ENCODE results near the gene SSBP3.

SSBP3 gene

DNA sequence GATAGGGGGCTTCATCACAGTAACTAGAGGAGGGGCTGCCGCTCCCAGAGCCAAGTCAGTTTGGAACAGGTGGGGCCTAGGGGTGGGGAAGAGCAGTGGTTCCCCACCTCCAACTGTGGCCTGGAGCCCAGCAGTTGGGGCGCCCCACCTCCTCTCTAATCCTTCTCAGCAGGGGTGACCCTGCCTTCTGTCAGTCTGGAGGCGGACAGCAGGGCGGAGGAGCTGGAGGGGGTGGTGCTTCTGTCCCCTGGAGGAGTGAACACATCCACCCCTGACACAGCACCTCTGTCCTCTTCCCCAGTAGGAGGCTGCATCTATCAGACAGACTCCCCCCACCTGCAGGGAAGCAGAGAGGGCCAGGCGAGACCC lies 132.4 kb downstream of the SSBP3 start:
- Histone ChIP-seq H3K4me3 (ENCODE audit: low read length) (peak overlapping the region; percentile 11), H3K27ac (ENCODE audit: low read depth, low read length) (peak overlapping the region; percentile 92), H3K27me3 (ENCODE audit: control insufficient read depth, insufficient read depth, low read length) (no peaks in the 10 kb centered on the region), H3K36me3 (ENCODE audit: control insufficient read depth, insufficient read depth, low read length) (no peaks in the 10 kb centered on the region), H3K4me1 (ENCODE audit: control insufficient read depth, insufficient read depth, low read length) (peaks cover 58% of the 10 kb centered on the region), H3K9ac (ENCODE audit: low read length) (no peak overlapping the region)

GRCh38 chr1:54273092-54273794 lies 133.0 kb downstream of the SSBP3 start:
- H3K9ac ChIP-seq (ENCODE audit: low read length), result no peak overlapping the region
- no peaks in the 10 kb centered on the region for H3K27me3 ChIP-seq (ENCODE audit: control insufficient read depth, insufficient read depth, low read length)
- H3K27ac ChIP-seq (ENCODE audit: low read depth, low read length), result peak overlapping the region; percentile 92
- H3K36me3 ChIP-seq (ENCODE audit: control insufficient read depth, insufficient read depth, low read length), result no peaks in the 10 kb centered on the region
- H3K4me3 ChIP-seq (ENCODE audit: low read length), result peak overlapping the region; percentile 19
- H3K4me1 ChIP-seq (ENCODE audit: control insufficient read depth, insufficient read depth, low read length), result peaks cover 56% of the 10 kb centered on the region

GRCh38 chr1:54272772-54273091 lies 133.5 kb downstream of the SSBP3 start:
- Histone ChIP-seq H3K9ac (ENCODE audit: low read length) (no peak overlapping the region), H3K27me3 (ENCODE audit: control insufficient read depth, insufficient read depth, low read length) (no peaks in the 10 kb centered on the region), H3K4me1 (ENCODE audit: control insufficient read depth, insufficient read depth, low read length) (peaks cover 52% of the 10 kb centered on the region), H3K36me3 (ENCODE audit: control insufficient read depth, insufficient read depth, low read length) (no peaks in the 10 kb centered on the region), H3K4me3 (ENCODE audit: low read length) (no peak overlapping the region), H3K27ac (ENCODE audit: low read depth, low read length) (peak overlapping the region; percentile 92)

DNA sequence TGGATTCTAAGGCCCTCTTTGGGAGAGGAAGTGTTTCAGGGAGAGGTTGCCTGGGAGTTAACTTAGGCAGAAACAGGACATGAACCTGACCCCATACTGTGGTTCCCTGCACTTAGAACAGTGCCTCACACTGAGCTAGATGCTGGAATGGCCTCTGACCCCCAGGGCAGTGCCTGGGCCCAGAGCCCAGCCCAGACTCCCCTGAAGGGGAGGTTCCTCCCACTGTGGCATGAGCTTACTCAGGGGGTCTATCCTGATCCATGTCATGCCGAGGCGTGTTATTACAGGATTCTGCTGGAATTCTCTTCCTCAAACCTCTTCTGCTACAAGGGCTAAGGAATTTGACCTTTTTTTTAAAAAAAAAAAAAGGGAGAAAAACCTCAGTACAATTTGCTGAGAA lies 134.1 kb downstream of the SSBP3 start:
- no peaks in the 10 kb centered on the region for H3K36me3 ChIP-seq (ENCODE audit: control insufficient read depth, insufficient read depth, low read length)
- no peak overlapping the region for H3K9ac ChIP-seq (ENCODE audit: low read length)
- peak overlapping the region; percentile 92 for H3K27ac ChIP-seq (ENCODE audit: low read depth, low read length)
- H3K4me3 ChIP-seq (ENCODE audit: low read length), result no peak overlapping the region
- H3K27me3 ChIP-seq (ENCODE audit: control insufficient read depth, insufficient read depth, low read length), result no peaks in the 10 kb centered on the region
- peaks cover 48% of the 10 kb centered on the region for H3K4me1 ChIP-seq (ENCODE audit: control insufficient read depth, insufficient read depth, low read length)

GRCh38 chr1:54271341-54271740 lies 134.9 kb downstream of the SSBP3 start:
- peaks cover 46% of the 10 kb centered on the region for H3K4me1 ChIP-seq (ENCODE audit: control insufficient read depth, insufficient read depth, low read length)
- H3K36me3 ChIP-seq (ENCODE audit: control insufficient read depth, insufficient read depth, low read length), result no peaks in the 10 kb centered on the region
- no peak overlapping the region for H3K4me3 ChIP-seq (ENCODE audit: low read length)
- peak overlapping the region; percentile 92 for H3K27ac ChIP-seq (ENCODE audit: low read depth, low read length)
- H3K9ac ChIP-seq (ENCODE audit: low read length), result no peak overlapping the region
- H3K27me3 ChIP-seq (ENCODE audit: control insufficient read depth, insufficient read depth, low read length), result no peaks in the 10 kb centered on the region

DNA sequence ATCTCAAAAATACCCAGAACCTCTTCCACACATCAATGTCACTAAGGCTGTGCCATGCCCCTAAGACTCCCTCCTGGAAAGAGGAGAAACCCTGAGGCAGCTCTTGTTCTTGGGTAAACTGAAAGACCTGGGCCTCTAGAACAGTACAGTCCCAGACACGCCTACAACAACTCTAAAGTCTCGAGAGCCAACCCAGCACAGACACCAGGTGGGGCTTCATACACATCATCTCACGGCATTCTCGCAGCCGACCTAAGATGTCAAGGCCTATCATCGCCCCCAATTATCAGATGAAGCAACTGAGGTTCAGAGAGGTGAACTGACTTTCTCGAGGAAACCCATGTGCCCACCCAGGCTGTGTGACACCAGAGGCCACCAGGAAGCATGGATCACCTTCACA lies 135.7 kb downstream of the SSBP3 start:
- Histone ChIP-seq H3K27ac (ENCODE audit: low read depth, low read length) (no peak overlapping the region), H3K4me1 (ENCODE audit: control insufficient read depth, insufficient read depth, low read length) (peaks cover 41% of the 10 kb centered on the region), H3K9ac (ENCODE audit: low read length) (no peak overlapping the region), H3K36me3 (ENCODE audit: control insufficient read depth, insufficient read depth, low read length) (no peaks in the 10 kb centered on the region), H3K4me3 (ENCODE audit: low read length) (no peak overlapping the region), H3K27me3 (ENCODE audit: control insufficient read depth, insufficient read depth, low read length) (no peaks in the 10 kb centered on the region)

- Histone ChIP-seq H3K9ac (ENCODE audit: low read length) (no peak overlapping the region), H3K4me3 (ENCODE audit: low read length) (no peak overlapping the region), H3K27ac (ENCODE audit: low read depth, low read length) (no peak overlapping the region), H3K36me3 (ENCODE audit: control insufficient read depth, insufficient read depth, low read length) (no peaks in the 10 kb centered on the region), H3K27me3 (ENCODE audit: control insufficient read depth, insufficient read depth, low read length) (no peaks in the 10 kb centered on the region), H3K4me1 (ENCODE audit: control insufficient read depth, insufficient read depth, low read length) (peaks cover 24% of the 10 kb centered on the region)
Observed at GRCh38 chr1:54268762-54269297, 137.4 kb downstream of the SSBP3 start.

DNA sequence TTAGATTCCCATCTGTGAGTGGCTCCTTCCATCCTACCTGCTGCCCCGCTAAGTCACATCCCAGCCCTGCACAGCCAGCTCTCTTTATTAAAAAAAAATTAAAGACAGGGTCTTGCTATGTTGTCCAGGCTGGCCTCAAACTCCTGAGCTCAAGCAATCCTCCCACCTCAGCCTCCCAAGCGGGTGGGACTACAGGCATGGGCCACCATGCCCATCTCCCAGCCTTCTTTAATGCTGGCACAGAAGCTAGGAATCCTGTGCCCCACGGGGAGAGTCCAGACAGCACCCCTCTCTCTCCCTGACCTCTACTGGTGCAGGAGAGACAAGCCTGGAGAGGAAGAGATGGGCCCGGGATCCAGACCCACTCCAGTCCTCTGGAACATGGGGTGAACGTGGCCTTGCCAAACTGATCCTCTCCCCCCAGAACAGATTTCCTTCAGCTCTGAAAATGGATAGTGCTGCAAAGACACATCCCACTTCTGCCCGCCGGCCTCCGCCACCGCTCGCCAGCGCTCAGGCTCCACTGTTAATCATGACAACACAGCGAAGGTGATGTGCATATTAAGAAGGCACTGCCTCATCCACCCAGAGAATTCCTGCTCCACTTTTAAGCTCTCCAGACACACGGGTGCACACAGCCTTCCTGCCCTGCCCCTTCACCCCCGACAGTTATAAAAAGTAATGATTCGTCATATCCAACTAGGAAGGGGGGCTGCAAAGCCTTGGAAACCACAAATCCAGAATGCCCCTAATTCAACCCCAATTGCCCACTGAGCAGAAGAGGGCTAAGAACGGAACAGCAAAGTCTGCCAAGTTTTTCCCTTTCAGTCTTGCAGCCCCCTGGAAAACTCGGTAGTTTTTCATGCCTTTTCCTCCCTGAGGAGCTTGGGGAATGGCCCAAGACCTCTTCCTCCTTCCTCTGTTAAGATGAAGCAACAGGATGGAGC lies 138.1 kb downstream of the SSBP3 start:
- Histone ChIP-seq H3K27ac (ENCODE audit: low read depth, low read length) (no peak overlapping the region), H3K4me1 (ENCODE audit: control insufficient read depth, insufficient read depth, low read length) (peaks cover 17% of the 10 kb centered on the region)

DNA sequence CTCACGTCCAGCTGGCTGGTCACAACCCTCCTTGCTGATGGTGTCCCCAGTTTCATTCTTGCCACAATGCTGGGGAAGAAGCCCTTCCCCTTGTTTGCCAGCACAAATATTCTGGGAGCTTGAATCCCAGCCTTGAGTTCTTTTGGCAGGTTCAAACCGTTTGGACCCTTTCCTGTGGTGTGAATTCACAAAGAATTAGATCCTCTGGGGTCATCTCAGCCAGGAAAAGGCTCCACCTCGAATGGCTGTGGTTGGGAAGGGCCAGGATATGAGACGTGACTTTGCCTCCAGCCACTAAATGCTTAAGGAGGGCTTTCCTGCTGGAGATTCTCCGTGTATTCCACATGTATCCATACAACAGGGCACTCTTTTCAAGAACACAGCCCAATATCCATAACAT lies 139.3 kb downstream of the SSBP3 start:
- Histone ChIP-seq H3K27ac (ENCODE audit: low read depth, low read length) (no peak overlapping the region), H3K9ac (ENCODE audit: low read length) (no peak overlapping the region), H3K4me1 (ENCODE audit: control insufficient read depth, insufficient read depth, low read length) (peaks cover 10% of the 10 kb centered on the region)

More for the DNA sequence above, 138.1 kb downstream of the SSBP3 start:
- Histone ChIP-seq H3K9ac (ENCODE audit: low read length) (no peak overlapping the region), H3K27me3 (ENCODE audit: control insufficient read depth, insufficient read depth, low read length) (no peaks in the 10 kb centered on the region), H3K36me3 (ENCODE audit: control insufficient read depth, insufficient read depth, low read length) (no peaks in the 10 kb centered on the region), H3K4me3 (ENCODE audit: low read length) (no peak overlapping the region)

GRCh38 chr1:54266195-54266594 lies 140.0 kb downstream of the SSBP3 start:
- no peaks in the 10 kb centered on the region for H3K27me3 ChIP-seq (ENCODE audit: control insufficient read depth, insufficient read depth, low read length)
- no peaks in the 10 kb centered on the region for H3K36me3 ChIP-seq (ENCODE audit: control insufficient read depth, insufficient read depth, low read length)
- no peak overlapping the region for H3K4me3 ChIP-seq (ENCODE audit: low read length)
- no peak overlapping the region for H3K9ac ChIP-seq (ENCODE audit: low read length)
- H3K27ac ChIP-seq (ENCODE audit: low read depth, low read length), result no peak overlapping the region
- peaks cover 7% of the 10 kb centered on the region for H3K4me1 ChIP-seq (ENCODE audit: control insufficient read depth, insufficient read depth, low read length)

More for the DNA sequence above, 139.3 kb downstream of the SSBP3 start:
- H3K4me3 ChIP-seq (ENCODE audit: low read length), result no peak overlapping the region
- H3K27me3 ChIP-seq (ENCODE audit: control insufficient read depth, insufficient read depth, low read length), result no peaks in the 10 kb centered on the region
- H3K36me3 ChIP-seq (ENCODE audit: control insufficient read depth, insufficient read depth, low read length), result no peaks in the 10 kb centered on the region

DNA sequence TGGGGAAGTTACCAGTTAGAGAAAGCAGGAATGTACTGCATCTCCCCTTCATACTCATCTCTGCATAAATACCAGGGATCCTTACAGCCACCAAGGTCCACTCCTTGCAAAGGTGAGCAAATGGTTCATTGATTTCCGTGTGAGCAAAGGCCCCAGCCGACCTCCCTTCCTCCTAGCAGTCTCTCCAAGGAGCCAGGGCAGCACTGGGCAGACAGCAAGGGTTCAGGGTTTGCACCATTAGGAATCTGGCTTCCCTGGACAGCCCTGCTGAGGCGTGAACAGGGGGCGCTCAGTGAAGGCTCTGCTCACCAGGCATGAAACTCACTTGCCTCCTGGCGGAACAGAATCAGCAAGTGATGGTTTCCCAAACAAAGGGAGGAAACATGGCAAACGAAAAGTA lies 140.5 kb downstream of the SSBP3 start:
- Histone ChIP-seq H3K36me3 (ENCODE audit: control insufficient read depth, insufficient read depth, low read length) (no peaks in the 10 kb centered on the region), H3K27me3 (ENCODE audit: control insufficient read depth, insufficient read depth, low read length) (no peaks in the 10 kb centered on the region), H3K27ac (ENCODE audit: low read depth, low read length) (no peak overlapping the region), H3K9ac (ENCODE audit: low read length) (no peak overlapping the region), H3K4me3 (ENCODE audit: low read length) (no peak overlapping the region), H3K4me1 (ENCODE audit: control insufficient read depth, insufficient read depth, low read length) (peaks cover 4% of the 10 kb centered on the region)

DNA sequence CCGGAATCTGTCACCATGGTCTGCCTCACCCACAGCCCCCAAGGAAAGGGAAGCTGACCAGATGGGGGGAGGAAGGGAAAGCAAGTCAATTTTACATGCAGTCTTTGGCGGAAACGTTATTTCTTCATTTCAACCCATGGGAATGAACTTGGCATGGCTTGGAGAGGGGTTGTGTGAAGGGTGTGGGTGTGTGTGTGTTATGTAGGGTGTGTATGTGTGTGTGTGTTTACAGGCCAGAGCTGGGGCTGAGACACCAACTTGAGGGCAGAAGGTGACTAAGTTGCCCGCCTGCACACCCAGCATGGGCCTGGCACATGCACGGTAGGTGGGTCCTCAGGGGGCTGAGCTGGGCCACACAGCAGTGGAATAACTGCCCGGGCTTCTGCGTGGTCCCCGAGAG lies 141.1 kb downstream of the SSBP3 start:
- Histone ChIP-seq H3K36me3 (ENCODE audit: control insufficient read depth, insufficient read depth, low read length) (no peaks in the 10 kb centered on the region), H3K27me3 (ENCODE audit: control insufficient read depth, insufficient read depth, low read length) (no peaks in the 10 kb centered on the region), H3K4me1 (ENCODE audit: control insufficient read depth, insufficient read depth, low read length) (peaks cover 4% of the 10 kb centered on the region), H3K27ac (ENCODE audit: low read depth, low read length) (no peak overlapping the region), H3K9ac (ENCODE audit: low read length) (no peak overlapping the region), H3K4me3 (ENCODE audit: low read length) (no peak overlapping the region)
